ENCODE measurements around the gene RETREG3.
A peak's percentile ranks its signal among the peaks of the same experiment; 100 is the strongest.

The RETREG3 gene

DNA sequence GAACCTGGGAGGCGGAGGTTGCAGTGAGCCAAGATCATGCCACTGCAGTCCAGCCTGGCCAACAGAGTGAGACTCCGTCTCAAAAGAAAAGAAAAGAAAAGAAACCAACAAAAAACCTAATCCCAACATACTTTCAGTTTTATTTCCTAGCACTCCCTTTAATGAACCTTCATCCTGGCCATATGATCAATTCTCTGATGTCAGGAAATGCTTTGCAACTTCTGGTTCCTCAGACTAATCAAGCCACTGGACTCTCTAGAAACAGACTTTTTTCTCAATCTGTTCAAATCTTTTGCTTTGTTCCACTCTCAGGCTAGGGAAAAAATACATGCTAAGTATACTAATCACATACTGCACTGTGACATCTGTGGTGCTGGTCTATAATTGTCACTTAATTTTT lies 18.3 kb downstream of the RETREG3 start:
- DNase-seq (ENCODE audit: low read depth) = no peak
- H3K4me3 ChIP-seq (ENCODE audit: low read depth, low read length) = no peak overlapping the region
- TF ChIP-seq, protein P1, sequence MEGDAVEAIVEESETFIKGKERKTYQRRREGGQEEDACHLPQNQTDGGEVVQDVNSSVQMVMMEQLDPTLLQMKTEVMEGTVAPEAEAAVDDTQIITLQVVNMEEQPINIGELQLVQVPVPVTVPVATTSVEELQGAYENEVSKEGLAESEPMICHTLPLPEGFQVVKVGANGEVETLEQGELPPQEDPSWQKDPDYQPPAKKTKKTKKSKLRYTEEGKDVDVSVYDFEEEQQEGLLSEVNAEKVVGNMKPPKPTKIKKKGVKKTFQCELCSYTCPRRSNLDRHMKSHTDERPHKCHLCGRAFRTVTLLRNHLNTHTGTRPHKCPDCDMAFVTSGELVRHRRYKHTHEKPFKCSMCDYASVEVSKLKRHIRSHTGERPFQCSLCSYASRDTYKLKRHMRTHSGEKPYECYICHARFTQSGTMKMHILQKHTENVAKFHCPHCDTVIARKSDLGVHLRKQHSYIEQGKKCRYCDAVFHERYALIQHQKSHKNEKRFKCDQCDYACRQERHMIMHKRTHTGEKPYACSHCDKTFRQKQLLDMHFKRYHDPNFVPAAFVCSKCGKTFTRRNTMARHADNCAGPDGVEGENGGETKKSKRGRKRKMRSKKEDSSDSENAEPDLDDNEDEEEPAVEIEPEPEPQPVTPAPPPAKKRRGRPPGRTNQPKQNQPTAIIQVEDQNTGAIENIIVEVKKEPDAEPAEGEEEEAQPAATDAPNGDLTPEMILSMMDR (IDR thresholded peaks at IDR 0.05; ENCODE audit: insufficient read depth, low read depth, low read length, missing control alignments) = no peak

DNA sequence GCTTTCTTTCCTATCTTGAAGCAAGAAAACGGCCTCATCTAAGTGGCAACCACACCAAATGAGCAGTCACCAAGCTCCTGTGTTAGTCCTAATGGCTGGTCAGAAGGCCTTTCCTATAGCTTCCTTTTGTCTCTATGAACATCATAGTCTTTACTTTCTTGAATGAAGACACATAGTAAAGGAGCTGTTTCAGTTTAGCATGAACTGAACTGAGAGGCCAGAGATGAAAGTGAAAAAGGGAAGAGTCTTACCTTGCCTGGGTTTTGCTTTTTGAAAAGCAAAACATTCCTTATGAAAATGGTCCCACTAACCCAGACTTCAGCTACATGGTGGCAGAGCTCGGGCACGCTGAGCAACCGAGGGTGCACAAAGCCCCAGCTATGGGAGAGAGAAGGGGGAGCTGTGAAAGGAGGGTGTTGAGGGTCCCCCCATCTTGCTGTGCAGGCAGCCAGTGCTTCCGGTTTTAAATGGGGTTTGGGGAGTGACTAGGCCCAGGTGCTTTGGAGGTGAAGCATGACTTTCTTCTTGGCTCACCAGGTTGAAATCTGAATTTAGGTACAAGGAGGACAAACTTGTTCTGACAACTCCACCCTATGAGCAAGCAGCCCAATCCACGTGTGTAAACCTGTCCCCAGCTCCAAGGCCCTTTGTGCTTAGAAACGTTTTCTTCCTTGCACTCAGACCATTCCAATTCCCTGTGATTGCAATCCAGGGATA lies 22.5 kb downstream of the RETREG3 start:
- peak; percentile 66 for DNase-seq (ENCODE audit: low read depth)
- no peak overlapping the region for H3K4me3 ChIP-seq (ENCODE audit: low read depth, low read length)
- TF ChIP-seq, protein P1 (IDR thresholded peaks at IDR 0.05; ENCODE audit: insufficient read depth, low read depth, low read length, missing control alignments) = no peak

DNA sequence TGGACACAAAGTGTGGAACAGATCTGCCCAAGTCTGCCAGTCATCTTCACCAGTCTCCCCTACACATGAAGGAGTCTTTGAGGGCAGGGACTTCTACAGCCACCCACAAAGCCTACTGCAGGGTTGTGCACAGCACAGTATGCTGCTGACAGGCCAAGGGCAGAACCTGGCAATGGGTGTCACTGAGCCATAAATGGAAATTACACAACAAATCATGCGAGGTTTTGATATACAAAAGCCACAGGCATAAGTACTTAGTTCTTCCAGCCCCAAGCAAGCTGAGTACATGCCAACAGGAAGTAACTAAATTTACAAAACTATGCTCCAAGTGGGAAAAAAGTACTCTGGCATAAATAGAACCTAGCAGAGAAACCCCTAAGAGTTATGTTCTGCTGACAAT lies 23.8 kb downstream of the RETREG3 start:
- no peak for DNase-seq (ENCODE audit: low read depth)
- no peak overlapping the region for H3K4me3 ChIP-seq (ENCODE audit: low read depth, low read length)
- TF ChIP-seq, protein P1 (IDR thresholded peaks at IDR 0.05; ENCODE audit: insufficient read depth, low read depth, low read length, missing control alignments) = no peak

DNA sequence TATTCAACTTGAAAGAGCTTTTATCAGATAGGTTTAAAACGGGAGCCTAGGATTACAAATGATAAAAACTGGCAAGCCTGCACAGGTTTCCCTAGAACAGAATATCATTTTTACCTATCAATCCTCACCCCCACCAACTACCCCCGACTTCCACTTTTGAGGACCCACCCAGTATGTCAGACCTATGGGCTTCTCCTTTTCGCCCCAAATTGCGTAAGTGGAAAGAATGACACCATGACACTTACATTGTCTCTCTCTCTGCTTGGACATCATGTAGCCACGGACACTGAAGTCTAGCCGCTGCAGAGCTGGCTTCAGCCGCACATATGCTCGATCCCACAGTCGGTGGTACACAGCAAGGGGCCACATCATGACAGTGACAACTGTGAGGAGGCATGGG lies 24.3 kb downstream of the RETREG3 start:
- no peak for DNase-seq (ENCODE audit: low read depth)
- TF ChIP-seq, protein P1 (IDR thresholded peaks at IDR 0.05; ENCODE audit: insufficient read depth, low read depth, low read length, missing control alignments) = no peak

DNA sequence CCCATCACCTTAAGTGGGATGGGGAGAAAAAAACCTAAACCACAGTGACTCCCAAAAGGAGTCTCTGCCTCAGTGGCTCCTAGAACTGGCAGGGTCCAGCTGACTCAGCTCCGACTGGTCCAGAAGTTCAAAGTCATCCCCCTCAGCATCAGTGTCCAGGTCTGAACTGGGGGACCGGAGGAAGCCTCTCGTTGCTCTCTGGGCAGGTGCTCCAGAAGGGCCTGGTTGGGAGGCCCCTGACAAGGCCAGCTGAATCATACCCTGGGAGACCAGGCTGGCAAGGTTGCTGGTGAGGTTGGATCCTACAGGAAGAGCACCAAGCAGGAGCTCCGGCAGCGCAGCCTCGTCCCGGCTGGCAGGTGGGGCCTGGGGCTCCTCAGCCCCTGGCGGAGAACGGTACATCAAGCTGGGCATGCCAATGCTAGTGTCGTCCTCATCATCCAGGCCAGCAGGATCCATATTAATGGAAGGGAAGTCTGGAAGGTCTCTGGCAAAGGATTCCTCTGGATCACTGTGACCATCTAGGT lies 27.4 kb downstream of the RETREG3 start:
- DNase-seq (ENCODE audit: low read depth) = no peak
- TF ChIP-seq, protein P1 (IDR thresholded peaks at IDR 0.05; ENCODE audit: insufficient read depth, low read depth, low read length, missing control alignments) = no peak
- H3K4me3 ChIP-seq (ENCODE audit: low read depth, low read length) = no peak overlapping the region

More for the DNA sequence above, 24.3 kb downstream of the RETREG3 start:
- no peak overlapping the region for H3K4me3 ChIP-seq (ENCODE audit: low read depth, low read length)

DNA sequence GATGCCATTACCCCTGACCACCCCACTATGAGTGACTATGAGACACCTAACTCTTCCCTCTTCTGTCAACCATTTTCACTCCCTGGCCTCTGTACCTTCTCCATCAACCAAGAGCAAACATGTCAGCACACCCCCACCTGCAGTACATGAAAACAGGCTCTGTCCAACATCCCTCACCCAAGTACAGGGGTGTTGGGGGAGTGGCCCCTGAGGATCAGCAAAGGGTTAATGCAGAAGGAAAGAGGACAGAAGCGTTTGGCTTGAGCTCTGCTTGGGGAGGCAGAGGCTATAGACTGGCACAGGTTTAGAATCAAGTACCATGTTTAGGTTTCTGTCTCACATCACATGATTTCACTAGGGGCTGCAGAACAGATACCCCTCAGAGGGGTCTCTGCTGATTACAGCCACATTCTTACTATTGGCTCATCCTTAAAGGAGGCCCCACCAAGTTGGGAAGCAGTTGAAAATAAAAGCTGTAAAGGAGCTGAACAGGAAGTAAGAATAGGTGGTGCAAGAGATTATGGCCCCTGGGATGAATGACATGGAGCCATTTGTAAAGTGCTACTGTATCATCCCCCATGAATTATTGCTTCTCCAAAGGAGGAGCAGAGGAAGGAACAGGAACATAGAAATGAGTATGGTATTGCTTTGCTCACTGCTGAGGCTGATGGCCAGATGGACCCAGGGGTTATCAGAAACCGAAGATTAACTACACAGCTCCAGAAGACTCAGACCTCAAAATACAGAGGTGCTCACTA lies 29.2 kb downstream of the RETREG3 start:
- DNase-seq (ENCODE audit: low read depth) = no peak
- H3K4me3 ChIP-seq (ENCODE audit: low read depth, low read length) = no peak overlapping the region
- TF ChIP-seq, protein P1 (IDR thresholded peaks at IDR 0.05; ENCODE audit: insufficient read depth, low read depth, low read length, missing control alignments) = no peak
